GM21786 (cell line): ENCODE data around the gene SPEM3.

ENCODE experiments used
- ATAC-seq: cut with Tn5 transposase; IDR thresholded peaks from one replicate; pipeline ENCODE4 v1.9.1; 2021; ENCODE audit not compliant: unreplicated experiment

The SPEM3 gene

DNA sequence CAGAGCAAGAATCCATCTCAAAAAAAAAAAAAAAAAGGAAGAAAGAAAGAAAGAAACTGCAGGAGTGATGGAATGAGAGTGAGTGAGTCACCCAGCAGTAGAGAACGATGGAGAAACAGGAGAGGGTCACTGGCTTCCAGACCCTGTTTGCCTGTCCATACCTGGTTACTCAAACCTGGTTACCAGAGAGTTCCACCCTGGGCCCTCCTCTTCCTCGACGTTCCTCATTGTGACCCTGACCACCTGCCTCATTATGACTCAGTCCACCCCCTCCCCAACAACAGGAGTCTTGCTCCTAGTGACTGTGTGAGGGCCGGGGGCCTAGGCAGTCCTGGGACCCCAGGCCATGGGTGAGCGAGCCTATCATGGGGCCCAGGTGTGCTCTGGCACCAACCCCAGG, at the start of gene SPEM3:
SPEM3 (plus strand) TSS at position 301 of the 400 bp plus-strand sequence; CDS start at position 347, 46 bp downstream.
- no peak for ATAC-seq

DNA sequence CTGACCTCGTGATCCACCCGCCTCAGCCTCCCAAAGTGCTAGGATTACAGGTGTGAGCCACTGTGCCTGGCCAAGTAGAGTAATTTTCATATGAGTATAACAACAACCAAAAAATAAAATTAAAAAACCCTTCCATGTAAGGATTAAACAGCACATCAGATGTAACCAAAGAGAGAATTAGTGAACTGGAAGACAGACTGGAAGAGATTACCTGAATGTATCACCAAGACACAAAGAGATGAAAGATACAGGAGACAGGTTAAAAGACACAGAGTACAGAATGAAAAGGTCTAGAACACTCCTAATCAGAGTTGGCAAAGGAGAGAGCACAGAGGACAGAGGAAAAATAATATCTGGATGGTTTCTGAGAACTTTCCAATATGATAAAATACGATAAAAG, 49.5 kb upstream of the SPEM3 start:
- ATAC-seq, result no peak

DNA sequence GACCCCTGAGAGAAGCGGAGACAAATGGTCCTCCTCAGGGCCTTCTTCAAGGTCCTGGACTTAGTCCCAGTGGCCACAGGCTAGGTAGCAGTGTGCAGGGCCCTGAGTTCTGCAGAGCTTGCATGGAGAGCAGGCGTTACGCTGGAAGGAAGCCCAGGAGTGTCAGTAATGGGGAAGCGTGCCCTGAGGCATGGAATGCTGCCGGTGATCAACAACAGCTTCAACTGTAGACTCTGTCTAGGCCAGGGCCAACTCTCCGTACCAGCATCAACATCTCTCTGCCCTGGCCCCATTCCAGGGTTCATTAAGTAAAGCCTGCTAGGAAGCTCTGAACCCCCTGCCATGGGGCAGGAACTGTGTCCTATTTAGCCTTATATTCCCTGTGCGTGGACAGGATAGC, 48.3 kb upstream of the SPEM3 start:
- no peak for ATAC-seq

DNA sequence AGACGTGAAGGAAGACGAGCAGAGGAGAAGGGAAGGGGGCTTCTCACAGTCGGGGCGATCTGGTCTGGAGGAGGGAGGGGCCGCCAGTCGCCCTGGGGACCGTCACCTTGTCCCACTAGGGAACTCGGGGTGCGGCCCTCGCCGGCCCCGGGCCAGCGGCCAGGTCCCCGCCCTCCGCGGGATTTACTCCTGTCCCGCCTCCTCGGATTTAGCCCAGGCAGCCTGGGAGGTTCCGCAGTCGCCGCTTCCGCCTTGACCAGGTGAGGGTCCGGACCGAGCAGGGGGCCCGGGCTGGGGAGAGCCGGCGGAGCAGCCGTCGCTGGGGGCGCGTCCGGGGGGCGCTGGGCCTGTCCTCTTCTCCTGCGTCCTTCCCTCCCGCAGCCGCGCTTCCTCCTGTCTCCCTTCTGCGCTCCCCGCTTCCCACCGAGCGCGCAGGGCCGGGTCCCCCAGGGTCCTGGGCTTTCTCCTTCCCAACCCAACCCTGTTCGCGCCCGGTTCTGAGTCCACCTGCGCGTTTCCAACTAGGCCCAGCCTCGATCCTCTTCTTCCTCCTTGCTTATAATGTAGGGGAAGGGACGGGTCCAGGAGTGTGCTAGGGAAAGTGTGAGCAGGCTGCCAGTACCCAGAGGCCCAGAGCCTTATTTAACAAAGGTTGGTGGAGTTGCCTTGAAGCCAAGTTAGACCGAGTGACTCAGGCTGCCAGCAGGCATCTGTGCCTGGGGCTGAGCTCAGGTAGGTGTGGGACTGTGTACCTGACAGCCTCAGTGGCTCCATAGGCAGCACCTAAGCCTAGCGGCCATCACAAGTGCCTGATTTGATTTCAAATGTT, 47.6 kb upstream of the SPEM3 start, which contains the start of gene TNK1:
TNK1 (plus strand) TSS at position 235 of the 829 bp plus-strand sequence. CDS start 1,838 bp downstream, outside the sequence.
- no peak for ATAC-seq

DNA sequence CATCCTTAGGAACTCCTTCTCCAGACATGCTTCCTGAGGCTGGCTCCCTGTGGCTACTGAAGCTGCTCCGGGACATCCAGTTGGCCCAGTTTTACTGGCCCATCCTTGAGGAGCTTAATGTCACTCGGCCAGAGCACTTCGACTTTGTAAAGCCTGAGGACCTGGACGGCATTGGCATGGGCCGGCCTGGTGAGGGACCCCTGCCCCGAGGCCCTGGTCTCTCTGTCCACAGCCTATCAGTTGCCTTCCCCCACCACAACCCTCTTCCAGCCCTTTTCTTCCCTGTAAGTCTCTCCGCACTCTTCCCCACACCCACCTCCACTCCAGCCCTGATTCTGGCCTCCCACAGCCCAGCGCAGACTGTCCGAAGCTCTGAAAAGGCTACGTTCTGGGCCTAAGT, 45.8 kb upstream of the SPEM3 start:
- no peak for ATAC-seq

DNA sequence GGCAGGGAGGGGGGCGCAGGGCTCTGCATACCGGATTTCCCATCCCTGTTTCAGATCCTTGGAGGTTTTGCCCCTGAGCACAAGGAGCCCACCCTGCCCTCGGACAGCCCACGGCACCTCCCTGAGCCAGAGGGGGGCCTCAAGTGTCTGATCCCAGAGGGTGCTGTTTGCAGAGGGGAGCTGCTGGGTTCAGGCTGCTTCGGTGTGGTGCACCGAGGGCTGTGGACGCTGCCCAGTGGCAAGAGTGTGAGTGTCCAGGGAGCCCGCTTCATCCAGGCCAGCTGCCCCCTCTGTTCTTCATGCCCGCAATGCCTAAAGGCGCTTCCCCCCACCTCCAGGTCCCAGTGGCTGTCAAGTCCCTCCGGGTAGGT, 45.3 kb upstream of the SPEM3 start:
- no peak for ATAC-seq

DNA sequence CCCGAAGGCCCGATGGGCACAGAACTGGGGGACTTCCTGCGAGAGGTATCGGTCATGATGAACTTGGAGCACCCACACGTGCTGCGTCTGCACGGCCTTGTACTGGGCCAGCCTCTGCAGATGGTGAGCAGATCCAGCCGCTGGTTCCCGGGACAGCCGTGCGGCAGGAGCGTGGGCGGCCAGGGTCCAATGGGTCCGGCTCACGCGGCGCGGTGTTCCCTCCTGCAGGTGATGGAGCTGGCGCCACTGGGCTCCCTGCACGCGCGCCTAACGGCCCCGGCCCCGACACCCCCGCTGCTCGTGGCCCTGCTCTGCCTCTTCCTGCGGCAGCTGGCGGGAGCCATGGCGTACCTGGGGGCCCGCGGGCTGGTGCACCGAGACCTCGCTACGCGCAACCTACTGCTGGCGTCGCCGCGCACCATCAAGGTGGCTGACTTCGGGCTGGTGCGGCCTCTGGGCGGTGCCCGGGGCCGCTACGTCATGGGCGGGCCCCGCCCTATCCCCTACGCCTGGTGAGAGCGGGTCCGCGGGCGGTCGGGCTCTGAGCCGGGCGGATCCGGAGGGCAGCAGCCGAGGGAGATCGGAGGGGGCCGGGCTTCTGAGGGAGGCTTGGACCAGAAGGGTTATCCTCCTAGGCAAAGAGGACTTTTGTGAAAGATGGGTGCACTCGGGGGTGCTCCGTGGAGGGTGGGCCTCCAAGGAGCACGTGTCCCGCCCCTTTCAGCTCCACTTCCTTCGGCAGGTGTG, 44.7 kb upstream of the SPEM3 start:
- ATAC-seq, result no peak

DNA sequence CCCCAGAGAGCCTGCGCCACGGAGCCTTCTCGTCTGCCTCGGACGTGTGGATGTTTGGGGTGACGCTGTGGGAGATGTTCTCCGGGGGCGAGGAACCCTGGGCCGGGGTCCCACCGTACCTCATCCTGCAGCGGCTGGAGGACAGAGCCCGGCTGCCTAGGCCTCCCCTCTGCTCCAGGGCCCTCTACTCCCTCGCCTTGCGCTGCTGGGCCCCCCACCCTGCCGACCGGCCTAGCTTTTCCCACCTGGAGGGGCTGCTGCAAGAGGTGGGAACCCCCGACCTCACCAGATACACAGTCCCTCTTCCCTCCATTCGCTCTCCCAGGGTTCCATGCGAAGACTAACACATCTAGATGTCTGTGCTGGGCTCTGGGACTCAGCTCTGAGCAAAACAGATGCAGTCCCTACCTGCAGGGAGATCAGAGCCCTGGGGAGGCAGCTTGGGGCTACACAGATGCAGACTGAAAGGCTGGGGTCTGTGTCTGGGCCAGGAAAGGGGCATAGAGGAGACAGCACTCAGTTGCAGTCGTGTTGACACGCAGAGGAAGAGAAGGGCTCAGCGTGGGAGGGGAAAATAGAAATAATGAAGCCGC, 44.1 kb upstream of the SPEM3 start:
- no peak for ATAC-seq

DNA sequence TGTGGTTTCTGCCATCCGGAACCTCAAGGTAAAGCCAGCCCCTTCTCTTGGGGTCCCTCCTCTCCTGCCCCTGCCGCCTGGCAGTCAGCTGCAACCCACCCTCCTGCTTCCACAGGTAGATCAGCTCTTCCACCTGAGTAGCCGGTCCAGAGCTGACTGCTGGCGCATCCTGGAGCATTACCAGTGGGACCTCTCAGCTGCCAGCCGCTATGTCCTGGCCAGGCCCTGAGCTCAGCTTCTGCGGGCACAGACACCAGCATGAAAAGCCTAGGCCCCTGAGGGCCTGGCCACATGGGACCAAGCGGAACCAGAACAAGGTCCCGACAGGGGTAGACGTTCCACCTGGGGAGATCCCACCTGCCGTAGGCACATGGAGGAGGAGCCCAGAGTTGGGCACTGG, 39.8 kb upstream of the SPEM3 start:
- ATAC-seq, result no peak

DNA sequence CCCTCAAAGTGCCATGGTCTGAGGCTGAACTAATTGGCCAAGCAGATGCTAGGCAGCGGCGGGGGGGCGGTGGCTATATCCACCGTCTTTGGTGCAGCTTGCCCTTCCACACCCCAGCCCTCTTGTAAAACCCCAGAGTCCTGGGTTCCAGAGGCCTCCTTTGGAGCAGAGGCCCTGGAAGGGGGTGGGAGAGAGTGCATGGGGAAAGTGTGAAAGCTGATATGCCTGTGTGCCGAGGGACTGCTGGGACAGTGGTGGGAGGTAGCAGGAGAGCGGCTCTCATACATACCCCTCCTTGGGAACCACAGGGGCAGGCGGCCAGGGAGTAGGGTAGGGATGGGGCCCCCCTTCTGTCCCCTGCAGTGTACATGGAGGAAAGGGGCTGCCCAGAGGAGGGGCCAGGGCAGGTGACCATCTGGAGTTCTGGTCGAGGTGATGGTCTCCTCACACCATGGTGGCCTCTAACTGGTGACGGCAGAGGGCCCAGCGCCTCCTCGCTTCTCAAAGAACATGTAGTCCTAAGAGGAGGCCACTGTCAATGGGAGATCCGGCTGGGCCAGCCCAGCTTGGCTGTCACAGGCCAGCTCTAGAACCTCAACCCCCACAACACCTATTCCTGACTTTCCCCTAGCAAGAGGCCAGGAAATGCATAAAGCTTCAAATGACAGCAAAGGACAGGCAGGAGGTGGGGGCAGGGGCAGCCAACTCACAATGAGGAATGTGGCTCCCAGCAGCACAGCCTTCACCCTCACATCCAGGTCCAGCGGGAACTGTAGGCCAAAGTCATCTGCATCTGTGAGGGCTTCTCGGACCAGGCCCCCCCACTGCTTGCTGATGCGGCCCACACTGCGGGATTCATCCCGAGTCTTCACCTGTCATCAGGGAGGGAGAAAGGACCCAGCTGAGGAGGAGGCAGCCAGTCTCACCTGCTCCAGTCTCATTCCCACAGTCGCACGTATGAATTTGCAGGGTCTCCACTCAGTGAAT, 38.4 kb upstream of the SPEM3 start:
- ATAC-seq, result no peak

DNA sequence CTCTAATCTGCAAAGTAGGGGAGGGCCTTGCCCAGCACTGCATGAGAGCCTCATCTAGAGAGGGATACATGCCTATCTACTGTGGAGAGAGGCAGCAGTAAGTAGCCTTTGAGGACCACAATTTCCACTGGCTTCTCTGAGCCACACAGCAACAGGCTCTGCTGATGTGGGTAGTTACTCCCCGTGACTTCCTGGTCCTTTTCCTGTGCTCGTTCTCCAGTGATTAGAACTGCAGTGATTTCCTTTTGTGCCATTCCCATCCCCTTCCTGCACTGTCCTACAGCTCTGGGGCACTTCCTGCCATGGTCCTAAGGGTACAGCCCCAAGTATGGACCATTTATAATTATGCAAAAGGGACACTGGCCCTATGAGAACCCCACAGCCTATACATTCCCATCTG, 37.4 kb upstream of the SPEM3 start:
- ATAC-seq, result no peak

DNA sequence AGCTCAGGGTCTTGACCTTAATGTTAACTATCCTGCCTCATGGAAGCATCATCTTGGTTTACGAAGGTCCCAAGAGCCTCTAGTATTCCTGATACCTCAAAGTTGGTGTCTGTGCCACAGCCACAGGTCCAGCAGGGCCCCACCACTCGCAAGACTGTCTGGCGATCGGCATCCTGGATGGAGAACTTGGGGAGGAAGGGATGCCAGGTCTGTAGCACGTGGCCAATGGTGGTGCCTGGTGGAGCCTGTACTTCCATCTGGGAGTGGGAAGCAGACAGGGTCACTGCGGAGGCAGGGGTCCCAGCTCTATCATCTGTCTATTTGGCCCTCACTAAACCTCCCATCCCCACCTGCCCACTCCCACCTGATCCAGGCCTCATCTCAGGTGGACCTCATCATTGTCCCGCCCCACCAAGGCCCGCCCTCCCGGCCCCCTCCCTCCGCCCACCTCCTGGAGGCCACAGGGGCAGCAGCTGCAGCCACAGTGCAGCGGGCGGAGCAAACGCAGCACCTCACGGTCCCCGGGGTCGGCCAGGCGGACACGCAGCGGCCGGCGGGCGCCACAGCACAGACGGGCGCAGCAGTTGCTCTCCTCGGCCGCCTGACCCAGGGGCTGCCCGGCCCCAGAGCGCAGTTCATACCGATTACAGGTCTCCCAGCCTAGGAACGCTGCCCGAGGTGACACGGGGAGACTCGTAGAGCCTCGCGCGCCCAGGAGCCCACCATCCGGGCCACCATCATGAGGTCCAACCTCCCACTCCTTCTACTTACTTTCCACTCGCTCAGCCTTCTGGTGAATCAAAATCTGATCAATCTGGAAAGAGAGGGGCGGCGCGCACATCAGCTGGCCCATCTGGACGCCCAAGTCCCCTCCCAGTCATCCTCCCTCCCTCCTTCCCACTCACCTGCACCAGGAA, 35.7 kb upstream of the SPEM3 start:
- ATAC-seq, result no peak

DNA sequence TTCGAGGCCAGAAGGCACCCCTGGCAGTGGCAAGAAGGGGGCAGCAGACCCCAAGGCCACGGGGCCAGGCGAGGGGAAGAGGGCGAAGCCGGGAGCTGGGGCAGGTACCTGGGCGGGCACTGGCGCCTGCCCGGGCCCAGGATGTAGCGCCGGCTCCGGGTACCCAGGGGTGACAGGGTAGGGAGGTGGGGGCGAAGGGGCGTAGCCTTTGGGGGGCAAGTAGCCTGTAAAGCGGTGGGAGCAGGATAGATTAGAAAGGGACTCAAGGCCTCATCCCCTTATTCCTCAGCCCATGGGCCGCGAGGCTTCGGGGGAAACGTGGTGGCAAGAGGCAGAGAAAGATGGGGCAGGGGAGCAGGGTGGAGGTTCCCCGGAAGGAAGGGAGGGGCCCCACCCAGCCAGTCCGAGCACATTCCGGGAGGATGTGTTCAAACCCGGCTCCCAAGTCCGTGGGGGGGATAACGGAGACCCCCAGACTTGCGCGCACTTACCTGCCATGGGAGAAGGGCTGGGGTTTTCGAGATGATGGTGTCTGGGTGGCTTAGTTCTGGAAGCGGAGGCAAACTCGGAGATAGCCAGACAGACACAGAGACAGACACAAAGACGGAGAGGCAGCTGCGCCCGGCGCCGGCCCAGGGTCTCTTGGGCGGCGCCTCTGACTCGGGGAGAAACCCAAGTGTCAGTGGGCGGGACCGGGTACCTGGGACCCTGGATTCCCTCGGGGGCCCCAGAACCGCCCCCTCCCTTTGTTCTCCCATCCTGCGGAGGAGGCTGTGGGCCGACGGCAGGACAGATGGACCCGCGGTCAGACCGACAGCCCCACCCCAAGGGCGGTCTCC, 34.8 kb upstream of the SPEM3 start:
- ATAC-seq, result peak; percentile 36

DNA sequence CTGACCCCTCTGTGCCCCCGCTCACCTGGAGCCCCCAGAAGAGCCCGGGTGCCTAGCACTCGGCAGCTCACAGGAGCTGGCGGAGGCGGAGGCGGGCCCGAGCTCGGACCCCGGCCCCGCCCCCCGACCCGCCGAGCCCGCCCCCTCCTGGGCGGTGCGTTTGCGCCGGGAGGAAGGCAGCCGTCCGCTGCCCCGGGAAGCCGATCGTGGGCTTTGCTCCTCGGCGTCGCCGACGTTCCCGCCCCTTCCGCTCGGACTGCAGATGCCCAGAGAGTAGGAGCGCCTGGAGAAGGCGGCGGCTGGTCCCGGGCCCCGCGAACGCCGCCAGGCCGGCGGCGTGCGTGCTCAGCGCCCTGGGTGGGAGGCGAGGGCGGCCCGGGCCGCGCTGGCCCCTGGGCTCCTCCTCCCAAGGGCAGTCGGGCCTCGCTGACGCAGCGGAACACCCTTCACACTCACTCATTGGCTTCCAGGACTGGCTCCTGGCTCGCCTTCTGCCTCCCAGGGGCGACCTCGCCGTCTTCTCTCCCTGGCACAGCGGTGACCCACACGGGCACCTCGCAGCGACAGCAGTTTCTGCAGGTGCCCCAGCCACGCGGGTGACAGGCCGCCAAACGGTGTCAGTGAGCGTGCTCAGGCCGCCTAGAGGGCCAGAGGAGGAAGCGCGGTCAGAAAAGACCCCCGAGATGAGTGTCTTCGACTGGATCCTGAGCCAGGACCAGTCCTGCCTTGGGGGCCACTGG, 34.0 kb upstream of the SPEM3 start, which contains the start of gene PLSCR3:
PLSCR3 (minus strand) TSS at position 74 of the 740 bp plus-strand sequence. CDS start 415 bp downstream, outside the sequence.
- peak; percentile 71 for ATAC-seq

DNA sequence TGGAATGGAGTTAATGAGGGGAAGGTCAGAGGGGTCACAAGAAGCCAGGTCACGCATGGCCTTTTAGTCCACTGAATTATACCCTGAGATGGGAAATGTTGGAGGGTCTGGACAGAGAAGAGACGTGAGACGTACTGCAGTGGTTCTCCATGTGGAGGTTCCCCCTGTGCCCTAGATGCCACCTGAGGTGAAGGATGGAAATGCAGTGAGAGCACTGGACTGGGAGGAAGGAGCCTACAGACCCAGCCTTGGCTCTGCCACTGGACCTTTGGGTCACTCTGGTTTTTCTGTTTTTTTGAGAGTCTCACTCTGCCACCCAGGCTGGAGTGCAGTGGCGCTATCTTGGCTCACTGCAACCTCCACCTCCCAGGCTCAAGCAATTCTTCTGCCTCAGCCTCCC, 32.5 kb upstream of the SPEM3 start:
- no peak for ATAC-seq

DNA sequence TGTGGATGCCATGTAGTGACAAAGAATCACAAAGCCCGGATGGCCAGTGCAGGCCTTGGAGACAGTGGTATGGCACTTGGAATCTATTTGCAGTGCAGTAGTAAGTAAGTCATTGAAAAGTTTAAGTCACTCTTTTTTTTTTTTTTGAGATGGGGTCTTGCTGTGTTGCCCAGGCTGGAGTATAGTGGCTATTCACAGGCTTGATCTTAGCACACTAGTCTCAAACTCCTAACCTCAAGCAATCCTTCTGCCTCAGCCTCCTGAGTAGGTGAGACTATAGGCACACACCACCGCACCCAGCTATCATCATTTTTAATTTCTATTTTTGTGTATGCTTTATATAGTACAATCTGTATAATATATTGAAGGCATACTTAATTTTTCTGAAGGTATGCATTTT, 30.0 kb upstream of the SPEM3 start:
- no peak for ATAC-seq

DNA sequence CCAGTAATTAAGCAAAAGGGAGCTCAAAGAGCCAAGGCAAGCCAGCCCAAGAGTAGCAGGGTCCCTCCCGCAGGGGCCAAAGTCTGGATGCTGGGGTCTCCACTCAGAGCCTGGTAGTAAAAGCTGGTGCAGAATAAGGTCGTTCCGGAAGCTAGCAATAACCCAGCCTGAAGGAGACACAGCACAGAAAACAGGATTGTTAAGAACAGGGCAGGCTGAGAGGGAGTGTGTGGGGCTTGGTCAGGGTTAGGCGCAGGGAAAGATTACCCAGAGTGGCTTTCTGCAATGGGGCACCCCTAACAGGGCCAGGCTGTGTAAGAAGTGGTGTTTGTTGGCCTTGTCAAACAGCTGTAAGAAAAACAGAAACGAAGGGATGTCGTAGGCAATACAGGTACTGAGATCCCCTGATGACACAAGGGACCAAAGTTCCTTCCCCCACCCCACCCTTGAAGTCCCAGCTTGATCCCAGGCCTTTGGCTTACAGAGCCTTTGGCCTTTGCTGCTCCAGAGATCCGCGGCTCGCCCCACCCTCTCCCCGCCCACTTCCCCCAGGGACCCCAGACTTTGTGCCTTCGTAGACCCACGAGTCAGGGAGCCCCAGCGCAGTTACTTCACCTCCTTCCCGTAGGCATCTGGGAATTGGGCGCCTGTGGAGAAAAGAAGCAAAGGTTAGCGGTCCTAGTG, 25.5 kb upstream of the SPEM3 start:
- no peak for ATAC-seq

DNA sequence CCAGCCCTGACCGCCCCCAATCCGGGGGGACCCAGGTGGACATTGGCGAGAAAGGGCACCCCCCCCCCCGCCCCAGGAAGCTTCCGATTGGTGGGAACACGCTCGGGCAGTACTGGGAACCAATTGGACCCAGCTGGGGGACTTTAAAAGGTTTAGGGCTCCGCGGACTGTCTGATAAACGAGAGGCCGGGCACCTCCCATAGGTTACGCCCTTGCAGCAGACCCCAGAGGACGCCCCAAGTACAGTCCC, 25.0 kb upstream of the SPEM3 start:
- ATAC-seq, result no peak
